Stimulated activated CD4-positive, alpha-beta T cell treated with anti-CD3 and anti-CD28 coated beads, TNF-alpha, amount 100 ng/mL, for 1 hour (primary cell): ENCODE results near the gene FREM3.
"Not testable (repeated sequence)": the region's sequence is repeated elsewhere in the genome, so short reads cannot be mapped to it uniquely, and the experiment has no call there.

Experiments
- DNase-seq, 3 donors: peaks; one replicate each; pipeline ENCODE4 v3.0.0-alpha.2; 2020; ENCODE audit warnings: low read depth in 3 of 3, low spot score in 1 of 3

FREM3 gene

DNA sequence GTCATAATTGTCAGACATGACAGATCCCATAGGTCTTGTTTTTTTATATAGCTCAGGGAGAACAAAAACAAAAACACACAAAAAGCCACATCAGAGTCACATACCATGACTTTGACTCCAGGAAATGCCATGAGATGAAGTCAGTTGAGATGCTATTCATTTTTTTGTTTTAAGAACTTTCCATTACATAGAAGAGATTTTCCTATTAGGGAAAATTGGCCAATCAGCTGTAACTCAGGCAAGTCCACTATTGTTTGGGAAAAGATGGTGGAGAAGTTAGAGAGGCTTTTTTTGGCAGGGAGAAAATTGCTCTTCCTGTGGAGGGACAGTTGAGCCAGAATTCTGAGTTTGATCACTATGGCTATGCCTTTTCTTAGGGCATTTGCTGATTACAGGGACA, 114.4 kb downstream of the FREM3 start:
- no peak for DNase-seq

DNA sequence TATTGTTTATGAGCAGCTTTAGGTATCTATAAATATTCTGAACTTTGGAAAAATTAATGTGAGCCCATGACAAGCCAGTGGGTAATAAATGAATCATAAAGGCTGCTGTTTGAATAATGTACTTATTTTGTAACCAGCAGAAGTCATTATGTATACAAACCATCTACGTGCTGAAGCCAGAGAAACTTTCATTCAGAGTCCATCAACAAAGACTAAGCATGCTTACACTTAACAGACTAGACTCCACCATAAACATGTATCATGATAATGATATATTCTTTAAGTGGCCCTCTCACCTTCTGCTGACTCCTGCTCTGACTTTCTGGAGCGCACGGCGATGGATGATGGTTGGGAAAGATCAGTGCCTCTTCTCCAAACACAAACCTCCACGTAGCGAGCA, 114.9 kb downstream of the FREM3 start:
- no peak for DNase-seq

GRCh38 chr4:143581331-143581946, 119.0 kb downstream of the FREM3 start:
- no peak for DNase-seq

GRCh38 chr4:143575331-143575730, 125.1 kb downstream of the FREM3 start:
- DNase-seq, result no peak

DNA sequence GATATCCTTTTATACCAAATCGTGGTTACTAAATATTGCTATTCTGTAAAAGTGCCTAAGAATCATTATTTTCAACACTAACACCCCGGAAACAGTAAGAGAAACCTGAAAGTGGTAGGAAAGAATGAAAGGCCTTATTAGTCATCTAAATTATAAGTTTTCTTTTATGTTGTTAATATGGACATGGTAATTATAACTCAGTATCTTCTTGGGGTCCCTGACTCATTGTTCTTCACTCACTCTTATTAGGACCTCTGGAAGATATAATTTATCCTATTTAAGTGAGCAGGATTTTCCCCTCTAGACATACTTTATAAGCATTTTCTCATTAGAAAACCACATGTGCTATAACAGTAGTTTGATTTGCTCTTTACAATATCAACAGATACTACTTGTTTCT, 136.0 kb downstream of the FREM3 start:
- DNase-seq, result no peak

- peak in 1 of 3 donors; percentile 14 for DNase-seq
Measured at GRCh38 chr4:143559757-143560147, 140.7 kb downstream of the FREM3 start.

DNA sequence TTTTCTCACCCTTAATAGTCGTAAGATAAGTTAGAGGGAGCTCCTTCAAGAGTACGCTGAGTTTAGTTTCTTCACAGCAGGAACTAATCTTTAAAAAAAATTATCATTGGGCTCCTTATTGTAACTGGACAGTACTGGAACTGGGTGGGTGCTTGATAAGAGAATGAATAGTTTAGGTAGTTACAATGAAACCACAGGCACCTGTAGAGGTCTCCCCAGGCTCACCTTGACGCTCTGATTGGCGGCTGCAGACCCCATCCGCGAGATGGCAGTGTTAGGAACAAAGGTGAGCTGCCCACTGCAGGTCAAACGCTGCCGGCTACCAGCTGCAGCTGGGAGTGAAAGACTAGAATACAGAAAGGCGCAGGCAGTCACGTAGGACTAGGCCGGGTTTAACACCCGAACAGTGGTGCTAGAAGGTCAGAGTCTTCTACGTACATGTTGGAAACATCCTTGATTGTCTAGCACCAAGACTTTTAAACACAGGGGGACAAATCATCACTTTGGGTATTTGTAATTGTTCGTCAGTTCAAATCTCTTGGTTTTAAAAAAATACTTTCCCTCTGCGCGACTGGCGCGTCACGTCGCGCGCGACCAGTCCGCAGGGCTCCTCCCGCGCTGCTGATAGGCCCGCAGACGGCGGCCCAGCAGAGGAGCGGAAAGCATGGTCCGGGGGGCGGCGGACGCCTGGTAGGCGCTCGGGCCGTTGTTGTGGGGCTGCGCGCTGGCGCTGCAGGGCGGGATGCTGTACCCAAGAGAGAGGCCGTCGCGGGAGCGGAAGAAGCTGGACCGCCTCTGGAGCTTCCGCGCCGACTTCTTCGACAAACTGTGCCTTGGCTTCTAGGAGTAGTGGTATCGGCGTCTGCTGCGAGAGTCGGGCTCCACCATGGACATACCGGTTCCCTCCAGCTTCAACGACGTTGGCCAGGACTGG, 141.4 kb downstream of the FREM3 start:
- DNase-seq, result peak; percentile 38 to 42 (median 38)

GRCh38 chr4:143558286-143558685, 142.2 kb downstream of the FREM3 start:
- no peak for DNase-seq

- no peak for DNase-seq
Measured at GRCh38 chr4:143555676-143556075, 144.8 kb downstream of the FREM3 start.

DNA sequence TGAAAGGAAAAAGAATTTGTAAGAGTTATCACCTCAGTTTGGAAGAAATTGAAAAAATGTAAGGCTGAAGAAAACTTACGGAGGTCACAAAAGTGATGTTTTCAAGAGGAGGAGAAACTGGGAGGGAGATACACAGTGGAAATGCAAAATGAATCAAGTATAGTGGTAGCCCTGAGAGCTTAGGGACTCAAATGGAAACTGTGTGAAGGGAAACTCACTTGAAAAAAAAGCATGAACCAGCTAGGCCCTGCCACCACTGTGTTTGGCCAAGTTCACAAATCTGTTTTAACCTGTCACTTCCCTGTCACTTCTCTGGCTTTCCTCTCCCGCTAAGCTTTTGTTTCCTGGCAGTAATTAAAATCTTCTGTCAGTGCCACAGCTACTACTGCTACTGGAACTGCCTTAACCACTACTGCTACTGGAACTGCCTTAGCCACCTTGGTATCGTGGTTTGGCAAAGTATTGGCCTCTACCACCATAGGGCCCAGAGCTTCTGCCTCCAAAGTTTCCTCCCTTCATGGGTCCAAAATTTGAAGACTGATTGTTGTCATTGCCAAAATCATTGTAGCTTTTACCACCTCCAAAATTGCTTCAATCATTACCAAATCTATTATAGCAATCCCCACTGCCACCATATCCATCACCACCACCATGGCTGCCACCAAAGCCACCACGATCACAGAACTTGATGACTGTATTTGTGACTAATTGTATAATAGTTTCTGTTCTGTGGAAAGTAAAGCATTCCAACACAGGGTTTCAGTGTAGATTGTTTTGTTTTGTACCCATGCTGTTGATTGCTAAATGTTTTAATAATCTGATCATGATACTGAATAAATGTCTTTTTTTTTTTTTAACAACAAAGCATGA, 145.5 kb downstream of the FREM3 start:
- DNase-seq, result no peak

GRCh38 chr4:143549928-143550327, 150.5 kb downstream of the FREM3 start:
- no peak for DNase-seq

DNA sequence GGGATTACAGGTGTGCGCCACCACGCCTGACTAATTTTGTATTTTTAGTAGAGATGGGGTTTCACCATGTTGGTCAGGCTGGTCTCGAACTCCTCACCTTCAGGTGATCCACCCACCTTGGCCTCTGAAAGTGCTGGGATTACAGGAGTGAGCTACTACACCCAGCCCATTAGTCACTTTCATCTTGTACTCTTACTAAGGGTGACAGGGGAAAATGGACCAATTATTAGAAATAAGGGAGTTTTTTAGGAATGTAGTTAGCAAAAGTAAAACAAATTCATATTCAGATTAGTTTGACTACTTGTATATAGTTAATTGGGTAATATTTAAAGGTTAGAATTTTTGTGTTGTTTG, 160.8 kb downstream of the FREM3 start:
- no peak for DNase-seq

DNA sequence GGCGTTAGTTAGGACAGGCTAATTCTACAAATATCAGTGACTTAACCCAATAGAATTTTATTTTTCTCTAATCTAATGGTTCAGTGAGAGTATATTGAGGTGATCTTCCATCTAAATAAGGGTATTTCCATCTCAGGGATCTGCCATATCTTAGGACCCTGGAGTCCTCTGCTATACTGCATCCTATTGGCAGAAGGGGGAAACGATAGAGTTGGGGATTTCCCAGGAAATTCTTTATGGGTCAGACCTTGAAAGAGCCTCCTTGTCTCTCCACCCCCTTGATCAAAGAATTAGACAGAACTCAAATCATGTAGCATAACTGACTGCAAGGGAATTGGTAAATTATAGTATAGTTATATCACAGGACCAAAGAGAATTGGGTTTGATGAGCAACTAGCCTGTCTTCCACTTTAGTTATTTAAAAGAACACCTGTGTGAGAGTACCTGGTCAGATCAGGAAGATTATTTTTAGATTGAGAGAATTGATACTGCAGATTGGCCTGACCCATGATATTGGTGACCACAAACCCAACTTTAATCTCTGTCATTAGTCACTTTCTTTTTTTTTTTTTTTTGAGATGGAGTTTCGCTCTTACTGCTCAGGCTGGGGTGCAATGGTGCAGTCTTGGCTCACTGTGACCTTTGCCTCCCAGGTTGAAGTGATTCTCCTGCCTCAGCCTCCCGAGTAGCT, 161.4 kb downstream of the FREM3 start:
- no peak for DNase-seq

GRCh38 chr4:143531788-143532491, 168.5 kb downstream of the FREM3 start:
- DNase-seq, result no peak

GRCh38 chr4:143531380-143531779, 169.1 kb downstream of the FREM3 start:
- no peak for DNase-seq

DNA sequence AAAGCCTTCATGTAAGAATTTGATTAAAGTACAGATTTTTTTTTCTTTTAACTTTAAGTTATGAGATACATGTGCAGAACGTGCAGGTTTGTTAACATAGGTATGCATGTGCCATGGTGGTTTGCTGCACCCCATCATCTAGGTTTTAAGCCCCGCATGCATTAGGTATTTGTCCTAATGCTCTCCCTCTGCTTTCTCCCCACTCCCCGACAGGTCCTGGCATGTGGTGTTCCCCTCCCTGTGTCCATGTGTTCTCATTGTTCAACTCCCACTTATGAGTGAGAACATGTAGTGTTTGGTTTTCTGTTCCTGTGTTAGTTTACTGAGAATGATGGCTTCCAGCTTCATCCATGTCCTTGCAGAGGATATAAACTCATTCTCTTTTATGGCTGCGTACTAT, 172.4 kb downstream of the FREM3 start:
- DNase-seq, result not testable (repeated sequence)
